ENCODE data around the gene FNDC3B.

The FNDC3B gene

GRCh38 chr3:172150913-172151650, 111.7 kb downstream of the FNDC3B start:
- H3K9ac ChIP-seq (ENCODE audit: low read length): no peak overlapping the region
- no peaks in the 10 kb centered on the region for H3K27me3 ChIP-seq (replicated peaks; ENCODE audit: control insufficient read depth, insufficient read depth, low read length)
- no peak overlapping the region for H3K4me3 ChIP-seq (ENCODE audit: low read length)
- peaks cover 8% of the 10 kb centered on the region for H3K36me3 ChIP-seq (ENCODE audit: control insufficient read depth, insufficient read depth, low read length, severe bottlenecking)
- no peaks in the 10 kb centered on the region for H3K9me3 ChIP-seq (ENCODE audit: control insufficient read depth, low read length)
- peaks cover 49% of the 10 kb centered on the region for H3K4me1 ChIP-seq (ENCODE audit: control insufficient read depth, insufficient read depth, low read length)
- no peak for DNase-seq (ENCODE audit: low read depth)

- H3K36me3 ChIP-seq (ENCODE audit: control insufficient read depth, insufficient read depth, low read length, severe bottlenecking): peaks cover 12% of the 10 kb centered on the region
- no peak for DNase-seq (ENCODE audit: low read depth)
- H3K9ac ChIP-seq (ENCODE audit: low read length): peak overlapping the region; percentile 78
- H3K4me3 ChIP-seq (ENCODE audit: low read length): peak overlapping the region; percentile 43
- no peaks in the 10 kb centered on the region for H3K27me3 ChIP-seq (replicated peaks; ENCODE audit: control insufficient read depth, insufficient read depth, low read length)
- no peaks in the 10 kb centered on the region for H3K9me3 ChIP-seq (ENCODE audit: control insufficient read depth, low read length)
- H3K4me1 ChIP-seq (ENCODE audit: control insufficient read depth, insufficient read depth, low read length): peaks cover 58% of the 10 kb centered on the region
Observed at GRCh38 chr3:172151651-172152649, 112.6 kb downstream of the FNDC3B start.

DNA sequence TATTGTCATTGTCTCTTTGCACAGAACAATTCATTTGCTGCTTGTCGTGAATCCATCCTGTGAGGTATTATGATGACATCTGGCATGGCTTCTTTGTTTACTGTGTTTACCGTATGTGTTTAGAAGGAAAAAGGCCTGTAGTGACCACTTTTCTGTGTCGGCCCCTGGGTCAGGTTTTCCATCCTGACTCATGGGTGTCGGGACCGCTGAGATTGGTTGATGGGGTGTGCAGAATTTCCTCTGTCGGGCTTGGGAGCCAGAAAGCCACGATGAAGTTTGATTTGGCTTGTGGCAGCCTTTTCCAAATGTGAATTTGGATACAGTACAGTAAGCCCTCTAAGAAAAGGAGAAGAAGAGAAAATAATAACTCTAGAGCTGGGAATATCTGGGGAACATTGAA, 113.5 kb downstream of the FNDC3B start:
- peak overlapping the region; percentile 78 for H3K9ac ChIP-seq (ENCODE audit: low read length)
- no peaks in the 10 kb centered on the region for H3K9me3 ChIP-seq (ENCODE audit: control insufficient read depth, low read length)
- peaks cover 12% of the 10 kb centered on the region for H3K36me3 ChIP-seq (ENCODE audit: control insufficient read depth, insufficient read depth, low read length, severe bottlenecking)
- peaks cover 67% of the 10 kb centered on the region for H3K4me1 ChIP-seq (ENCODE audit: control insufficient read depth, insufficient read depth, low read length)
- H3K27me3 ChIP-seq (replicated peaks; ENCODE audit: control insufficient read depth, insufficient read depth, low read length): no peaks in the 10 kb centered on the region
- peak overlapping the region; percentile 43 for H3K4me3 ChIP-seq (ENCODE audit: low read length)
- peak; percentile 69 for DNase-seq (ENCODE audit: low read depth)

GRCh38 chr3:172153335-172153861, 114.0 kb downstream of the FNDC3B start:
- Histone ChIP-seq H3K36me3 (ENCODE audit: control insufficient read depth, insufficient read depth, low read length, severe bottlenecking) (peaks cover 11% of the 10 kb centered on the region), H3K9me3 (ENCODE audit: control insufficient read depth, low read length) (no peaks in the 10 kb centered on the region), H3K4me3 (ENCODE audit: low read length) (peak overlapping the region; percentile 43), H3K9ac (ENCODE audit: low read length) (peak overlapping the region; percentile 78), H3K4me1 (ENCODE audit: control insufficient read depth, insufficient read depth, low read length) (peaks cover 68% of the 10 kb centered on the region), H3K27me3 (replicated peaks; ENCODE audit: control insufficient read depth, insufficient read depth, low read length) (no peaks in the 10 kb centered on the region)
- DNase-seq (ENCODE audit: low read depth): peak; percentile 96

DNA sequence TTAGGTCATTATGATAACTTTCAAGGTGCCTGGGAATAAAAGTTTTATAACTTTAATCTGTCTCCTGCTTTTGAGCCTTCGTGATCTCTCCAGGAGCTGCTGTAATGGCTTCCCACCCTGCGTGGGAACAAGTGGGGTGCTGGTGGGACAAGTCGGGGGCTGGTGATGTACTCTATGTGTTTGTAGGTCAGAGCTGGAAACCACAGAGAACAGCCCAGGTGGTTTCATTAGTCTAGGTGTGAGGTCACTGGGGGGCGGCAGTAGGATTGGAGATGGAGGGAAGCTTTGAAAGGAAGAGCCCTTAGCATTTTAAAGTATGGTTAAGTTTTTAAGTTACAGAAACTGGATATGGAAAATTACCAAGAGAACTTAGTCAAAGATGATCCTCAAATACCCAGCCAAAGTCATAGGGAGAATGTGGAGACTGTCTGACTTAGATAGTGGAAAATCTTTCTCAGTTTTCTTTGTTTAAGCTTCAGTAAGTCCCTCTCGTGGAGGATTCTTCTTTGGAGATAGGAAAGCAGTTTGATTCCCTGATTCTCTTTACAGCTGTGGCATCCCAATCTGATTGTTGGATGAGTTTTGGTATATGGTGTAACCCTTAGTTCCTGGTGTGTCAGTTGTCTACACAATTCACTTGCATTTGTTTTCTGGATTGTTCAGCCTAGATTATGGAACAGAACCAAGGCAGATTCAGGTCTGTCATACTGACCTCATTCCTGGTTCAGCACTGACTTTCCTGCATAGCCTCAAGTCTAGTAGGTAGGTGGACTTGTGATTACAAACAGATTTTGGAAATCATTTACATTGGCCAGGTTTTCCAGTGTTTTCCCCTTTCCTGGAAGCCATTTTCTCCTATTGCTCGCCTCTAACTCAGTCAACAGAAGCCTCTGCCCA, 115.6 kb downstream of the FNDC3B start:
- Histone ChIP-seq H3K4me3 (ENCODE audit: low read length) (no peak overlapping the region), H3K9ac (ENCODE audit: low read length) (no peak overlapping the region), H3K4me1 (ENCODE audit: control insufficient read depth, insufficient read depth, low read length) (peaks cover 74% of the 10 kb centered on the region), H3K9me3 (ENCODE audit: control insufficient read depth, low read length) (no peaks in the 10 kb centered on the region), H3K27me3 (replicated peaks; ENCODE audit: control insufficient read depth, insufficient read depth, low read length) (no peaks in the 10 kb centered on the region), H3K36me3 (ENCODE audit: control insufficient read depth, insufficient read depth, low read length, severe bottlenecking) (peaks cover 4% of the 10 kb centered on the region)
- DNase-seq (ENCODE audit: low read depth): no peak

GRCh38 chr3:172155897-172156585, 116.7 kb downstream of the FNDC3B start:
- no peak for DNase-seq (ENCODE audit: low read depth)

GRCh38 chr3:172156586-172156955, 117.2 kb downstream of the FNDC3B start:
- H3K9ac ChIP-seq (ENCODE audit: low read length): no peak overlapping the region
- no peaks in the 10 kb centered on the region for H3K27me3 ChIP-seq (replicated peaks; ENCODE audit: control insufficient read depth, insufficient read depth, low read length)
- no peak overlapping the region for H3K4me3 ChIP-seq (ENCODE audit: low read length)
- peaks cover 82% of the 10 kb centered on the region for H3K4me1 ChIP-seq (ENCODE audit: control insufficient read depth, insufficient read depth, low read length)
- peaks cover 10% of the 10 kb centered on the region for H3K36me3 ChIP-seq (ENCODE audit: control insufficient read depth, insufficient read depth, low read length, severe bottlenecking)
- no peak for DNase-seq (ENCODE audit: low read depth)
- no peaks in the 10 kb centered on the region for H3K9me3 ChIP-seq (ENCODE audit: control insufficient read depth, low read length)

More at GRCh38 chr3:172155897-172156585, 116.7 kb downstream of the FNDC3B start:
- Histone ChIP-seq H3K36me3 (ENCODE audit: control insufficient read depth, insufficient read depth, low read length, severe bottlenecking) (peaks cover 5% of the 10 kb centered on the region), H3K9ac (ENCODE audit: low read length) (no peak overlapping the region), H3K4me1 (ENCODE audit: control insufficient read depth, insufficient read depth, low read length) (peaks cover 83% of the 10 kb centered on the region), H3K27me3 (replicated peaks; ENCODE audit: control insufficient read depth, insufficient read depth, low read length) (no peaks in the 10 kb centered on the region), H3K9me3 (ENCODE audit: control insufficient read depth, low read length) (no peaks in the 10 kb centered on the region), H3K4me3 (ENCODE audit: low read length) (no peak overlapping the region)

GRCh38 chr3:172157564-172158258, 118.3 kb downstream of the FNDC3B start:
- no peaks in the 10 kb centered on the region for H3K9me3 ChIP-seq (ENCODE audit: control insufficient read depth, low read length)
- no peak for DNase-seq (ENCODE audit: low read depth)
- H3K4me3 ChIP-seq (ENCODE audit: low read length): no peak overlapping the region
- peaks cover 12% of the 10 kb centered on the region for H3K36me3 ChIP-seq (ENCODE audit: control insufficient read depth, insufficient read depth, low read length, severe bottlenecking)
- H3K27me3 ChIP-seq (replicated peaks; ENCODE audit: control insufficient read depth, insufficient read depth, low read length): no peaks in the 10 kb centered on the region
- peaks cover 71% of the 10 kb centered on the region for H3K4me1 ChIP-seq (ENCODE audit: control insufficient read depth, insufficient read depth, low read length)
- H3K9ac ChIP-seq (ENCODE audit: low read length): no peak overlapping the region

GRCh38 chr3:172158741-172159140, 119.4 kb downstream of the FNDC3B start:
- Histone ChIP-seq H3K27me3 (replicated peaks; ENCODE audit: control insufficient read depth, insufficient read depth, low read length) (no peaks in the 10 kb centered on the region), H3K4me1 (ENCODE audit: control insufficient read depth, insufficient read depth, low read length) (peaks cover 63% of the 10 kb centered on the region), H3K4me3 (ENCODE audit: low read length) (no peak overlapping the region), H3K36me3 (ENCODE audit: control insufficient read depth, insufficient read depth, low read length, severe bottlenecking) (peaks cover 12% of the 10 kb centered on the region), H3K9ac (ENCODE audit: low read length) (no peak overlapping the region), H3K9me3 (ENCODE audit: control insufficient read depth, low read length) (no peaks in the 10 kb centered on the region)
- no peak for DNase-seq (ENCODE audit: low read depth)

DNA sequence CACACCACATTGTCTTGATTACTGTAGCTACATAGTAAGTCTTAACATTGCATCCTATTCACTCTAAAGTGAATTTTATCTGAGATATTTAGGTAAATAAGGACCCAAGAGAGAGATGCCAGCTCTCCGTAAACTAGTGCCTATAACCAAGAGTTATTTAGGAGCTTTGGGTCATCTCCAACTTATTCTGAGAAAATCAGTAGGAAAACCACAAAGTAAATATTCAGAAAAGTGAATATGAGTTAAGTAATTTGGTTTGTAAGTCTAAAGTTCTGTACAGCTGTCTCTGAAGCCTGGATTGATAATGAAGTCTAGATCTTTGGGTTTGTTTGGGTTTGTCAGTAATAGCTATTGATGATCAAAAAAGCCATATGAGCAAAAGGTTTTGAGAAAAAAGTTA, 120.0 kb downstream of the FNDC3B start:
- no peak for DNase-seq (ENCODE audit: low read depth)
- H3K27me3 ChIP-seq (replicated peaks; ENCODE audit: control insufficient read depth, insufficient read depth, low read length): no peaks in the 10 kb centered on the region
- no peak overlapping the region for H3K9ac ChIP-seq (ENCODE audit: low read length)
- H3K4me1 ChIP-seq (ENCODE audit: control insufficient read depth, insufficient read depth, low read length): peaks cover 64% of the 10 kb centered on the region
- no peaks in the 10 kb centered on the region for H3K9me3 ChIP-seq (ENCODE audit: control insufficient read depth, low read length)
- H3K4me3 ChIP-seq (ENCODE audit: low read length): no peak overlapping the region
- H3K36me3 ChIP-seq (ENCODE audit: control insufficient read depth, insufficient read depth, low read length, severe bottlenecking): peaks cover 12% of the 10 kb centered on the region

Data from adipocyte (in vitro differentiated cells).